Measurements from ENCODE around the gene TRIP6.

TRIP6 gene, protein sequence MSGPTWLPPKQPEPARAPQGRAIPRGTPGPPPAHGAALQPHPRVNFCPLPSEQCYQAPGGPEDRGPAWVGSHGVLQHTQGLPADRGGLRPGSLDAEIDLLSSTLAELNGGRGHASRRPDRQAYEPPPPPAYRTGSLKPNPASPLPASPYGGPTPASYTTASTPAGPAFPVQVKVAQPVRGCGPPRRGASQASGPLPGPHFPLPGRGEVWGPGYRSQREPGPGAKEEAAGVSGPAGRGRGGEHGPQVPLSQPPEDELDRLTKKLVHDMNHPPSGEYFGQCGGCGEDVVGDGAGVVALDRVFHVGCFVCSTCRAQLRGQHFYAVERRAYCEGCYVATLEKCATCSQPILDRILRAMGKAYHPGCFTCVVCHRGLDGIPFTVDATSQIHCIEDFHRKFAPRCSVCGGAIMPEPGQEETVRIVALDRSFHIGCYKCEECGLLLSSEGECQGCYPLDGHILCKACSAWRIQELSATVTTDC

DNA sequence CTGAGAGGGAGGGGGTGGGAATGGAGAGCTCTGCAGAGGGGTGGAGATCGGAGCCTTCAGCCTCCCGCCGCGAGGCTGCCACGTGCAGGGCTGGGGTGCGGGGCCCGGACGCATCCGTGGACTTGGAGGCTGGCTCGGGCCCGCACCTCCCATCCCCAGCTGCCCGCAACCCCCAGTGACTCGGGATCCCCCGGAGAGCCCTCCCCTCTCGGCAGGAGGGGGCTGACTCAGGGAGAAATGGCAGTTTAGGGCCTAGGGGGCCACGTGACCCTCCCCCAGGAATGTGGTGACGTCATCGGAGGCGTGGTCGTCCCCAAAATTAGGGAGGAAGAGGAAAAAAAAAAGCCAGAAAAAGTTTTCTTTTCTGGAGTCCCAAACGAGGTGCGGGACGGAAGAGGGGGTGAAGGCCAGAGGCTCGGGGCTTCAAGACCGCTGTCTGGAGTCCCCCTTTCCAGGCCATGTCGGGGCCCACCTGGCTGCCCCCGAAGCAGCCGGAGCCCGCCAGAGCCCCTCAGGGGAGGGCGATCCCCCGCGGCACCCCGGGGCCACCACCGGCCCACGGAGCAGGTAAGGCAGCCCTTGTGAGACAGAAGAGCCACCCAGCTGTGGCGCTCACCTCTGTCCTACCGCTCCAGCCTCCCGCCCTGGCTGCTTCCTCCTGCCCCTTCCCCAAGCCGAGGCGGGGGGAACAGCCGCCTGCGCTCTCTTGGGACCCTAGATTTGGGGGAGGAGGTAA, at the start of gene TRIP6:
Gene TRIP6, plus strand, starts transcription at position 348 of the 736 bp plus-strand sequence. Its CDS starts 111 bp downstream, at position 459.
- no peak for DNase-seq (ENCODE audit: low read depth in 2 of 2)

DNA sequence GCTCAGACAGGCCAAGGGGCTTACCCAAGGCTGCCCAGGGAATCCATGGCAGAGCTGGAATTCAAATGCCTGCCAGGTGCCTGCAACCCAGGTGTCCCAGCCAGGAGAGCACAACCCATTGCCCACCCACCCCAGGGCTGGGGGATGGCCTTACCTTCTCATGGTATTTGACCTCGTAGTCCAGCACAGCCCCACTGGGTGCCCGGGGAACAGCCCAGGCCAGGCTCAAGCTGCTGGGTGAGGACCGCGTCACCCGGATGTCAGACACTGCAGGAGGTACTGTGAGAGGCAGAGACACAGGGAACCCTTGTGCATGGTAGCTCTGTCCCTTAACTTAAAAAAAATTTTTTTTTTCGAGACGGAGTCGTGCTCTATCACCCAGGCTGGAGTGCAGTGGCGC, 48.8 kb upstream of the TRIP6 start:
- no peak for DNase-seq (ENCODE audit: low read depth in 2 of 2)

DNA sequence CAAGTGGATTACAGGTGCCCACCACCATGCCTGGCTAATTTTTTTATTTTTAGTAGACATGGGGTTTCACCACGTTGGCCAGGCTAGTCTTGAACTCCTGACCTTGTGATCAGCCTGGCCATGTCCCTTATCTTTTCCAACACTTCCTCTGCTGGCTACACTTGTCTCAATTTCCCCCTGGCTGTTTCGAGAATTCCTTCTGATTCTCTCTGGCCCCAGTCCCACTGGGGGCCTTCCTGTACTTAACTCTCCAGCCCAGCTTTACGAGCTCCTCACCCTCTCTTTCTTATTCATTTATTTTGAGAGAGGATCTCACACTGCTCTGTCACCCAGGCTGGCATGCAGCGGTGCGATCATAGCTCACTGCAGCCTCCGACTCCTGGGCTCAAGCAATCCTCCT, 48.4 kb upstream of the TRIP6 start:
- DNase-seq (ENCODE audit: low read depth in 2 of 2) = no peak

DNA sequence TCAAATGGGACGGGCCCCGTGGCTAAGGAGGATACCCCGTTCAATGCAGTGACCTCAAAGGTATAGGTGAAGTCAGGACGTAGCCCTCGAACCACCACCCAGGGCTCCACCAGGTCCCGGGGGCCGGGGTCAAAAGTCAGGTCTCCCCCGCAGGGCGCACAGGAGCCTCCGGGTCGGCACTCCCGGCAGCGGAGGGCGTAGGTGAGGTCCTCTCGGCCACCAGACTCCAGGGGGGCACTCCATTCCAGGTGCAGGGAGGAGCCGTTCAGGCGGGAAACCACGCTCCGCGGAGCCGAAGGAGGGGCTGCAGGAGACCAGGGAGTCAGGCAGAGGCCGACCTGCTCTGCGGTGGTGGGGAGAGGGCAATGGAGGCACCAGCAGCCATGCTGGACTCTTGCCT, 47.6 kb upstream of the TRIP6 start:
- no peak for DNase-seq (ENCODE audit: low read depth in 2 of 2)

DNA sequence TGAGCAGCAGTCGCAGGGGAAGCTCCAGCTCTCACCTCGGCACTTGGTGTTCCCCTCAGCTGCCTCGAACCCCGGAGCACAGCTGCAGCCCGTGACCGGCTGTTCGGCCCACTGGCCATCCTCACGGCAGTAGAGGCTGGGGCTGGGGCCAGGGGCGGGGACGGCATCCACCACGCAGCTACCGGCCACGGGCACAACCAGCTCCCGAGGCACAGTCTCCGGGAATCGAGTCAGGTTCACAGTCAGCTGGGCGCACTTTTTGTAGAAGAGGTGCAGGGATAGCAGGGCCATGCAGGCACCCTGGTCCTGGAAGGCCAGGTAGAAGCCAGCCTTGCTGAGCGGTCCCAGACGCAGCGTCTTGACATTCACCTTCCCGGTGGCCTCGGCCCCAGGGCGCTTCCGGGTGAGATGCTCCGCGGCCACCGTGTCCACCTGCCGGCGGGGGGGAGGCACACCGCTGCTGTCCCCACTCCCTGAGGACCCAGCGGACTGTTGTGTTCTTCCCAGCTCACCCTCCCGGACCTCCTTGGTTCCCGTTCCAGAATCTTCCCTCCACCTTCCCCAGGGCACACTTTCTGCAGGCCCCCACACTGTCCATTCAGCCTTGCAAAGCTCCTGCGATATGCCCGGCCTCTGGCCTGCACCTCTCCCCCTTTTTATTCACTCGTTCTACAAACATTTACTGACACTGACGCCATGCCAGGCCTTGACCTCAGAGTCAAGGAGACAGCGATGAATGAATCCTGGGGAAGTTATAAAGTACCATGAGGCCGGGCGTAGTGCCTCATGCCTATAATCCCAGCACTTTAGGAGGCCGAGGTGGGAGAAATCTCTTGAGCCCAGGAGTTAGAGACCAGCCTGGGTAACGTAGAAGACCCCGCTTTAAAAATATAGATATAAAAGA, 44.7 kb upstream of the TRIP6 start:
- no peak for DNase-seq (ENCODE audit: low read depth in 2 of 2)

DNA sequence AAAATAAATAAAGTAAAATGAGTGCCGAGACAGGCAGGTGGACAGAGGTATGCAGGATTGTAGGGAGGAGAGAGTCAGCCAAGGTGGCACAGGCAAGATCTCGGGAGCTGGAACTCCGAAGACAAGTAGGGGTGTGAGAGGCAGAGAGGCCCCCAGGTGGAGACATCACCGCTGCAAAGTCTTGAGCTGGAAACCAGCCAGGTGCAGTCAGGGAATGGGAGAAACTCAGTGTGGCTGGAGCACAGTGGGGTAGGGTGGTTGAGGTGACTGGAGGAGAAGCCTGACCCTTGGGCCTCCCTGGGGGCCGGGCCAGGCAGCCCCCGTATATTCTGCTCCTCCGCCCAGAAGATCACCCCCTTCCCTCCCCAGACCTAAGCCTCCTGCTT, 44.1 kb upstream of the TRIP6 start:
- DNase-seq (ENCODE audit: low read depth in 2 of 2) = no peak

DNA sequence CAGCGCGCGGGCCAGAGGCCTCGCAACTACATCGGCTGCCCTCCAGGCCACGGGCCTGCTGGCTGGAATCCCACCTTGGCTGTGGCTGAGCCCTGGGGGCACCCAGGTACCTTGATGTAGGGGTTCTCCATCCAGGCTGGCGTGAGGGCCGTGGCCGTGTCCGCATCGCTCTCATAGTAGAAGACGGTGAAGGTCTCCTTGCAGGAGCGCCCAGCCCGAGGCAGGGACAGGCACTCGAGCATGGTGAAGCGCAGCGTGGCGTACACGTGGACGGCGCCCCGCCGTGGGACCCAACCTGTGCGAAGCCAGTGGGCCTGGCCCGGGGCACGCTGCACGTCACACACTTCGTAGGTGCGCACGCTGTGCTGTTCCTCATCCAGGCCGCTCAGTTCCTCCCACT, 43.7 kb upstream of the TRIP6 start:
- DNase-seq (ENCODE audit: low read depth in 2 of 2) = no peak

DNA sequence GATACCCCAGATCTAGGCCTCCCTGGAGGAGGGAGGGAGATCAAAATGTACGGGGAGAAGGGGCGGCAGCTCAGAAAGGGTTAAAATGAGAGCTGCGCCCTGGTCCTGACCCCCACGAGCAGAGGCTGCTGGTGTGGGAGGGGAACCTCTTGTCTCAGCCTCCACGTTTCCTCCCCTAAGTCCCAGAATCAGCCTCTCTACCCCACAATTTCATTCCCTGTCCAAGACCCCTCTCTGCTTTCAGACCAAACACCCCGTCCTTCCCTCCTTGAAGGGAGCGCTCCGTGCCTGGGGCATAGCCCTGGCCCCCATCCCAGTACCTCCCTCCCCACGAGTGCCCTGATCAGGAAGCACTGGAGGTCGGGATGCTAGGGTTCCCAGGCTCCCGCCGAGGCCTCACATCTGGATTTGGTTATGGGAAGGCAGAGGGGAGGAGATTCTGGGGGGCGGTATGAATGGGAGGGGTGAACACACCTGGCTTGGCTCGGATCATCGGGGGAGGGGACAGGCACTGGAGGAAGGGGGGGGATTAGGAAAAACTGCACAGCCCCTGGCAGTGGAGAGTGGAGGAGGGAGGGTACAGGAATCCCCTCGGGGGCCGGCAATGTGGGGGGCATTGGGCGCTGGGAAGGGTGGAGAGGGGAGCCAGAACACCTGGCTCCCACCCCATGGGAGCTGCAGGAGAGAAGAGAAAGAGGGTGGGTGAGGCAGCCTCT, 42.5 kb upstream of the TRIP6 start:
- no peak for DNase-seq (ENCODE audit: low read depth in 2 of 2)

DNA sequence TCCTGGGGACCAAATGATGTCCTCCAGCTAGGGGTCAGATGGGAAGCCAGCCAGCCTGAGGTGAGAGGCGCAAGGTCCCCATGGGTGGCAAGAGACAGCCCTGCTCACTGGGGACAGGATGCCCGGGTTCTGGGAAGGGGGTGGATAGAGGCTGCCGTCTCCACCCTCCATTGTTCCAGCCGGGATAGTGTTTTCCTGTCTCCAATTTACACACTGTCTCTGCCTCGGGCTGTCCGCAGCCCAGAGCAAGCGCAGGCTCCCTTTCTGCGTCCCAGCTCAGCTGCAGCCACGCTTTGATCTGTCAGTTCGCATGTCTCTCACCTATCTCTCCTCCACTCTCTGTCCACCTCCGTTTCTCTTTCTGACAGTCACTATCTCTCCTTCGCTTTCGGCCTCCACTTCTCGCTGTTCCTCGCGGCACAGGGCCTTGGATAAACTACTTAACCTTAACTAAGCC, 41.9 kb upstream of the TRIP6 start:
- DNase-seq (ENCODE audit: low read depth in 2 of 2) = no peak

DNA sequence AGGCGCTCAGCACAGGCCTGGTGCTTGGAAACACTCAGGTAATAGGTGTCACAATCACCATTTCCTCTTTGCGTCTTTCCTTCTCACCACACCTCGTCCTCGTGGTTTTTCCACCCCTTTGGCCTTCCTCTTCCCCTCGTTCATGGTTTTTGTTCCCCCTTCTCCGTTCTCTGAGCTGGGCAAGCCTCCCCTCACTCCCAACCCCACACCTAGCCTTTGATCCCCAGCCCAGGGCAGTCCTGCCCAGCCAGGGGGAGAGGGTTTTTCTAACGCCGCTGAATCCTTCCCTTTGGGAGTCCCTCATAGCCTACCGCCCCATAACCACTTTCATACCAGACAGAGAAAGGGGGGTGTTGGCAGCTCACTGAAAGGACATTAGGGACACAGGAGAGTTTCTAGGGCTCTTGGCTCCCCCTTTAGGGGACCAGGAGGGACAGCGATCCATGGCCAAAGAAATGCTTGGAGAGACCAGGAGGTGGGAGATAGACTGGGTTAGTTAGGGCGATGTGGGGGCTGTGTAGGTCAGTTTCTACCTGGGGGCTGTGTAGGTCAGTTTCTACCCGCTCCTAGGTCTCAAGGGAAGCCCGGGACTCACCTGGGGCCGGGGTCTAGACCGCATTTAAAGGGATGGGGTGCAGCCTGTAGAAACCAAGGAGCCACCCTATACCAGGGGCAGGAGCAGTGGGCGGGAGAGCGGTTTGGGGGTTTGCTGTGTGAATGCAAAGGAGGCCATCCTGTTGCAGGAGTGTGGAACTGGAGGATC, 41.3 kb upstream of the TRIP6 start:
- DNase-seq (ENCODE audit: low read depth in 2 of 2) = no peak

DNA sequence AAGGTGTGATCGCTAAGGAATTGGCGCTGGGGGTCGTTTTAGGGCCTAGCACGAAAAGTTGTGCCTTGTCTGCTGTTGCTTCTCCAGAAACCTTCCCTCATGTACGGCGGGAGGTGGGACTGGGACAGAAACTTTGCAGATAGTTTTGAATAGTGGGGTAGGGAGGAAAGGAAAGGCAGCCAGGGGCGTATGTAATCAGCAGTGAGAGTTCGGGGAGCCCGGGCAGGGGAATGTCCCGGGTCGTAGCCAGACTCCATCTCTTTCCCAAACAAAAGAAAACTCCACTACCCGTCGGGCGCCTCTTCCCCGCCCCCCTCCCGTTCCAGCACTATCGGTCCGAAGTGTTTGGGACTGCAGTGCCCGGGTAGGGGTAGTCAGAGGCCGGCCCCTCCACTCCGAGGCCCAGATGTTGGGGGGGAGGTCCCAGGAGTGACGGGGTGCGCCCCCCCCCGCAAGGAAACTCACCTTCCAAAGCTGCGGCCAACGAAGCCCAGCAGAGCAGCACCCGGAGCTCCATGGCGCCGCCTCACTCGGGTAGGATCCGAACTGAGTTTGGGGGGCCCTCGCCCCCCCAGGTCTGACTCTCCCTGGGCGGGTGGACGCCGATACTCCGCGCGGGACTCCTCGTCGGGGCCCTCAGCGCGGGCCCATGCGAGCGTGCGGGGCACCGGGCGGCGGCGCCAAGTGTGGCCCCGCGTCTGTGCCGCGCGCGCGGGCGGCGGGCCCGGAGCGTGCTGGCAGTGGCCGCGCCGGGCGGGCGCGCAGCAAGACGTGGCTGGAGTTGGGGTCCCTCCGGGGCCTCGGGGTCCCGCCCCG, 40.5 kb upstream of the TRIP6 start:
- DNase-seq (ENCODE audit: low read depth in 2 of 2) = no peak

DNA sequence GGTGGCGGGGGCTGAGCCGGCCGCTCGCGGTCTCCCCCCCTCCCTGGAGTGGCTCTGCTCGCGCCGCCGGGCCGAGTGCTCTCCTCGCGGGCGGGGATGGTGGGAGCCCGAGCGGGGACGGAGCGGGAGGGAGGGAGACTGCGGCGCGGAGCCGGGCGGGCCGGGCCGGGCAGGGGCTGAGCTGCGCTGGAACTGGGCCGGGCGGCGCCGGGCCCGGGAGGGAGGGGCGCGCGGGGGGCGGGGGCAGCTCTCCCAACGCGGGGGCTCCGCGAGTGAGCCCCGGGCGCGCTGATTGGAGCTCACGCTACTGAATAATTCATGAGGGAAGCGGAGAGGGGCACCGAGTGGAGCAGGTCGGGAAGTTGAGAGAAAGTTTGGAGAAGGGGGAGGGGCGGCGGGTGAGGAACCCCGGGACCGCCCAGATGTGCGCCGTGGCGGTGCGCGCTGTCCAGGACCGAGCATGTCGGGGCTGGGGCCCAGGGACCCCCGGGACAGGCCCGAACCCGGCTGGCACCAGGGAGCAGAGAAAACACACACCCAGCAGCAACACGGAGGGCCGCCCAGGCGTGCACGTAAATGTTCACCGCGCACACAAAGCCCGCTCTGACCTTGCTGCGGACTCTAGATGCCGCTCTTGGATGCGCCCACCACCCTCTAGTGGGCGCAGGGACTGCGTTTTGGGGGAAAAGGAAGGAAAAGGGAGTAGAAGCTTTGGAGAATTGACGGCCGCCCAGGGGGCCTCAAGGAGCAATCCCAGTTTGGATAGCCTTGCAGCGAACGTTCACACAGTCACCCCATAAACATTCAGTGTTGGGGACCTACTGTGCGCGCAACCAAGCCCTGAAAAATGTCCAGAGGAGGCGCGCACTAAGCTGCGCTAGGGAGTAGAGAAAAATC, 39.6 kb upstream of the TRIP6 start, which contains the start of gene EPHB4:
Gene EPHB4, minus strand, starts transcription at position 194 of the 897 bp plus-strand sequence. CDS start 493 bp downstream, outside the sequence.
- DNase-seq (ENCODE audit: low read depth in 2 of 2) = no peak

DNA sequence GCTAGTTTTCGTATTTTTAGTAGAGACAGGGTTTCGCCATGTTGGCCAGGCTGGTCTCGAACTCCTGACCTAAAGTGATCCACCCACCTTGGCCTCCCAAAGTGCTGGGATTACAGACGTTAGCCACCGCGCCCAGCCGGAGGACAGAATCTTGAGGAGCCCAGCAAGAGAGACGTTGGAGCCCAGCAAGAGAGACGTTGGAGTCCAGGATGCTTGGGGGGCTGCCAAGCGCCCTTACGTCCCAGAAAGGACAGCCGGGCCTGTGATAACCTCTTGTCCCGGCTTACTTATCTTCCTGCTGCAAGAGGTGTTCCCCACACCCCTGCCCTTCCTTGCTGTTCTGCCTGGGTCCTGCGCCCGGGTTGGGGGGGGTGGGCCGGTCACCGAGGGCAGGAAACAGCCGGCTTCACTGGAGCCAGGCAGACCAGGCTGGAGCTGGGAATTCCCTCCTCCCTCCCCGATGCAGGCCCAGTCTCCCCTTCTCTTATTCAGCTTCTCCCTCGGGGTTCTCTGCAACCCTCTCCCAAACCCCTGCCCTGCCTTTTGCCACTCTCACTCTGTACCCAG, 38.0 kb upstream of the TRIP6 start:
- DNase-seq (ENCODE audit: low read depth in 2 of 2) = no peak

DNA sequence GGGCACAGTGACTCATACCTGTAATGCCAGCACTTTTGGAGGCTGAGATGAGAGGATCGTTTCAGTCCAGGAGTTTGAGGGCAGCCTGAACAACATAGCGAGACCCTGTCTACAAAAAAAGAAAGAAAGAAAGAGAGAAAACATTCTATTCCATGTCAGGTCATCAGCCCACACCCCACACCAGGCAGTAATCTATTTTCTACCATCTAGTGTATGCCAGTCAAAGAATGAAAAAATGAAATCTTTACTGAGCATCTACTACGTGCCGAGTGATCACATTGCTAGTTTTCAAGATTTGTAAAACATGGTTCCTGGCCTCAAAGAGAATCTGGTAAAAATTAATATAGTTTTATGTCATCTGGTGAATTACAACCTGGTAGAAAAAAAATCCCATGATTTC, 36.8 kb upstream of the TRIP6 start:
- no peak for DNase-seq (ENCODE audit: low read depth in 2 of 2)

DNA sequence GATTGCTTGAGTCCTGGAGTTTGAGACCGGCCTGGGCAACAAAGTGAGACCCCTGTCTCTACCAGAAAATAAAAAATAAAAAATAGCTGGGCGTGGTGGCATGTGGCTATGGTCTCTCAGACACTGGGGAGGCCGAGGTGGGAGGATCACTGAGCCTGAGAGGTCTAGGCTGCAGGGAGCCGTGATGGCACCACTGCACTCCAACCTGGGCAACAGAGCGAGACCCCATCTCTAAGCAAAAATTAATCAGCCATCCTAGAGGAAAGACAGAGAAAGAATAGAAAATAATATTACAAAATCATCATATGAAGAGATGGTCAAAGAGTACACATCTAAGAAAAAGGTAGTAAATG, 34.9 kb upstream of the TRIP6 start:
- no peak for DNase-seq (ENCODE audit: low read depth in 2 of 2)

DNA sequence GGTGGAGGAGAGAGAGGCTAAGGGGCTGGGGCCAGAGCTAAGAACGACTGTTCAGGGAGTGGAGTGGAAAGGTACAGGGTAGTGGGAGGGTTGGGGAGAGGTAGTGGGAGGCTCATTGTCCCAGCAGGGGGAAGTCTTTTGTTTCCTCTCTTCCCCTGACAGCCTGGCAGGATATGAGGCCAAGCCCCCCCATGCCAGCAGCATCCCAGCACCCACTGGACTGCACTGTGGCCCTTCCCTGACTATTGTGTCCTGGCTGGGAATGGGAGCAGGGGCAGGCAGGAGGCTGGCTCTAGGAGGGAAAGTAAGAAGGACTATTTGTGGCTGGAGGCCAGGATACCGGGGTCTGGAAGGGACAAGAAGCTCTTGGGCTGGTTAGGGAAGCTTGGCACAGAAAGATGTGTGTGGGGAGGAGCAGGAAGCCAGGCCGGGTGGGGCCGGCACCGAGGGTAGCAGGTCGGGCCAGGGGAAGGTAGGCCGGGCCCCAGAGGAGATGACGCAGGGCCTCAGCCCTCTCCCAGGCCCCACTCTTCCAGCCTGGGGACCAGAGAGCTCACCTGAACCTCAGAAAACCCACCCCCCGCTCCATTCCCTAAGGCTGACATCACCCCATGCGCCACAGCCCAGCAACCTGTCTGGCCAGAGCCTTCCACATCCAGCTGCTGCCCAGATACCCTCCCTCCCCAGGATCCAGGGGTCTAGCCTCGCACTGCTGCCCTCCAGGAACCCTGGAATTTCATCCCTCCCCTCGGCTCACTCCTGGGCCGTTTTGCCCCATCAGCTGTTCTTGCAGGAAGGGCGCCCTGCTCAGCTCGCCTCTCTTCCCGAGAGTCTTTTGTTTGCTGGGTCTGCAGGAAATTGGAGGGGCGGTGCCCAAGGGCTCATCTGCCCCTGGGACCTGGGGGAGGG, 31.0 kb upstream of the TRIP6 start:
- no peak for DNase-seq (ENCODE audit: low read depth in 2 of 2)

DNA sequence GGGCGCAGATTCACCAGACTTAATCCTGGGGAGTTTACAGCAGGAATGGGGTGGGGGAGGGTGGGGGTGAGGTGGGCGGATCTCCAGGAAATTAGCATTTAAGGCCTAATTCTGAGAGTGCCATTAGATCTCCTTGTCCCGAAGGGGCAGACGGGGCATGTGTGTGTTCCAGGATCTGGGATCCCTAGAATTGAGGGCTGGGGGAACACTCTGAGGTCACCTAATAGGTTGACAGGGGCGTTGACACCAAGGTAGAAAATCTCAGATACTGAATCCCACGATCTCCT, 30.4 kb upstream of the TRIP6 start:
- DNase-seq (ENCODE audit: low read depth in 2 of 2) = no peak
